ENCODE results near the gene MGST3.

- TF ChIP-seq CTCF (conservative IDR thresholded peaks at IDR 0.05; ENCODE audit: low read length): no peak
- TF ChIP-seq EZH2phosphoT487 (IDR thresholded peaks at IDR 0.05; ENCODE audit: borderline replicate concordance): no peak
Measured at GRCh38 chr1:165639821-165640623, 9.0 kb downstream of the MGST3 start.
